ENCODE measurements around the gene BPIFB2.
A peak's percentile ranks its signal among the peaks of the same experiment; 100 is the strongest.

Gene BPIFB2

DNA sequence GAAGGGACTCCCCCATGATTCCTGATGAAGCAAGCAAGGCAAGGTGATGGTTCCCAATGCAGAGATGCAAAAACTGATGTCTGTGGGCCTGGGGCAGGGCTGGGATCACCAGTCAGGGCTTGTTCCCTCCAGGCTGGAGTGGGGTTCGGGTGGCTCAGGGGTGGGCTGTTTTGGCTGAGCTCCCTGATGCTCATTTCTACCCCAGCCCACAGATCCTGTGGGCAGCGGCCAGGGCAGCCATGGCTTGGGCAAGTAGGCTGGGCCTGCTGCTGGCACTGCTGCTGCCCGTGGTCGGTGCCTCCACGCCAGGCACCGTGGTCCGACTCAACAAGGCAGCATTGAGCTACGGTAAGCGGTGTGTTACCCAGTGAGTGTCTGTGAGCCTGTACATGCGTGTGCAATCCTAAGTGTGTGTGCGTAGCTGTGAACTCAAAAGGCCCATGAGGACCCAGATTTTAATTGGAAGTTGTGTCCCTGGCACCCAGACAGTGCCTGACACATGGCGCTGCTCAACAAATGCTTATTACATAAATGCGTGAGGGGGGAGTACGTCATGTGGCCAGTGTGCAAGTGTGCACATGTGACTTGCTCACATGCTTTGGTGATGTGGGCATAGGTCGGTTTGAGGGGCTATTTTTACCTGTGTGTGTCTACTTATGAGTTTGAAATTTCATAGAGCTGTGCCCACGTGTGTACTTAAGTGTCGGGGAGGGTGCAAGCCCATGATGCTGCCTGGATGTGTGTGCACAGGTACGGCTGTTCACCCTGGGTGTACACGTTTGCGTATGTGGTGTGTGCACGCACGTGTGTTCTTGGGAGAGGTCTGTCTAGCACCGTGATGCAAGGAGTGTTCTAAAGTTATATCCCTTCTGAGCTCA lies 1.1 kb downstream of the BPIFB2 start:
- no peak for DNase-seq

DNA sequence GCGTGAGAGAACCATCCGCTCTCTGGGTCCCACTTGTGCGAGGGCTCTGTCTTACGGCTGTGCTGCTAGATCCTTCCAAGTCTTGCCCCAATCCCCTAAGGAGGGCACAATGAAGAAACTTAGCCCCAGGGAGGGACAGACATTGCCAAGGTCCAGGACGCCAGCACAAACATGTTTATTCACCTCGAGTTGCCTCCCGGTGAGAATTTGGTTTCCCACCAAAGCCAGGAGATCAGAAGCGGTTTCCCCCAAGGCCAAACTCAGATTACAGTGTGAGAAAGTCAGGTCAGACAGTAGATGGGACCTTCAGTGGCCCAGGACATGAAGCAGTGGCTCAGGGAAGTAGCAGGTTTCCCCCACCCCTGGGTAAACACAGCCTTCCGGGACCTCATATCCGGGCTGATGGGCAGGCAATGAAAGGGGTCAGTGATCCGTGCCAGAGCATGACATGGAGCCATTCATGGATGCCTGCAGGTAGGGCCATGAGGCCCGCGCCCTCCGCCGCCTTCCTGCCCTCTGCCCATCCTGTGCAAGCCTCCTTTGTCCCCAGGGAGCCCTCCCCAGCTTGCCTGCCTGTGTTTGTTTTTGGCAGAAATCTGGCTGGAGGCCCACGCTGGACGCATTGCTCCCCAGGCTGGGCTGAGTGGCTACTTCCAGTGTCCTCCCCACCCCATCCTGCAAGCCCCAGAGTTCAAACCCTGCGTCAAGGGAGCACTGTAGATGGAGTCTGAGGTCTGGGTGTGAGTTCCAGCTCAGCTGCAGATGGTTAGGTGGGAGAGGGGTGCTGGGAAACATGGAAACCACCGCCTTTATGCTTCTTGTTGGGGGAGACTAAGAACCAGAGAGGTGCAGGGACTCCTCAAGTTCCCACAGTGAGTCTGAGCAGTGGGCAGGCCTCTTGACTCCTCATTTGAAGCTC lies 2.0 kb downstream of the BPIFB2 start:
- DNase-seq: no peak

DNA sequence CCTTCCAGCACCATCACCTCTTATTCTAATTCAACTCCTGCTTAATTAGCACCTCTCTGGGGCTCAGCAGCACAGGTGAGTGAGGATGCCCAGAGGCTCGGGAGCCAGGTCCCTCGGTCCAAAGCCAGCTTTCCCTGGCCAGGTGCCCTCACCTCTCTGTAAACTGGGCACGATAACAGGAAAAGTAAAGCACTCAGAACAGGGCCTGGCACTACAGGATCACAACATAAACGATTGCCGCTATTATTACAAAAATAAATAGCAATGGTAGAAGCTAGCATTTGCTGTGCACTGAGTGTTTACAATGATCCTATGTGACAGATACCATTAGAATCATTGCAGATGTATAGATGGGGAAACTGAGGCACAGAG lies 2.6 kb downstream of the BPIFB2 start:
- DNase-seq: no peak

DNA sequence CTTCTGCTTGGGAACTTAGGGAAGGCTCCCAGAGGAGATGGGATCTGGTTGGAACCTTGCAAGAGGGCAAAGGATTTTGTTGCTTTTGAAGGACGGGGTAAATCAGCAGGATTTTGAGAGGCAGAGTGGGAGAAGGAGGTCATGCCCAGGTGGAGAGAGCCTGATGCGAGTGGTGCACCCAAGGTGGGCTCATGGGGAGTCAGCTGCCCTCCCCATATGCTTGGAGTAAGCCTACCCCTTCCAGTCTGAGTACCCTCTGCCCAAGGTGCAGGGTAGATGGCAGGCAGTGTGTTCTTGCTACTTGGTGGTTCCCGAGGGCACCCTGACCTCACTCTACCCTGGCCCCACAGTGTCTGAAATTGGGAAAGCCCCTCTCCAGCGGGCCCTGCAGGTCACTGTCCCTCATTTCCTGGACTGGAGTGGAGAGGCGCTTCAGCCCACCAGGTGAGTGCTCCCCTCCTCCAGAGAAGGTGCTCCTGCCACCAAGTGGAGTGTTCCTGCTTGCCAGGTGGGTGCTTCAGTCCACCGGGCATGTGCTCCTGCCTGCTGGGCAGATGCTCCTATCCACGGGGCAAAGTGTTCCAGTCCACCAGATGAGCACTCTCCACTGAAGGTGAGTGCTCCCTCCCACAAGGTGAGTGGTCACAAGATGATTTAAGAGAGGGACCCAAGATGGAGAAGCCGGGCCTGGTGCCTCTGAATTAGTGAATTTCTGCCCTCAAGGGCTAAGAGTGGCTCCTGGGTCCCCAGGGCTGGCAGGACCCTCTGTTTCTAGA lies 3.4 kb downstream of the BPIFB2 start:
- DNase-seq: no peak

DNA sequence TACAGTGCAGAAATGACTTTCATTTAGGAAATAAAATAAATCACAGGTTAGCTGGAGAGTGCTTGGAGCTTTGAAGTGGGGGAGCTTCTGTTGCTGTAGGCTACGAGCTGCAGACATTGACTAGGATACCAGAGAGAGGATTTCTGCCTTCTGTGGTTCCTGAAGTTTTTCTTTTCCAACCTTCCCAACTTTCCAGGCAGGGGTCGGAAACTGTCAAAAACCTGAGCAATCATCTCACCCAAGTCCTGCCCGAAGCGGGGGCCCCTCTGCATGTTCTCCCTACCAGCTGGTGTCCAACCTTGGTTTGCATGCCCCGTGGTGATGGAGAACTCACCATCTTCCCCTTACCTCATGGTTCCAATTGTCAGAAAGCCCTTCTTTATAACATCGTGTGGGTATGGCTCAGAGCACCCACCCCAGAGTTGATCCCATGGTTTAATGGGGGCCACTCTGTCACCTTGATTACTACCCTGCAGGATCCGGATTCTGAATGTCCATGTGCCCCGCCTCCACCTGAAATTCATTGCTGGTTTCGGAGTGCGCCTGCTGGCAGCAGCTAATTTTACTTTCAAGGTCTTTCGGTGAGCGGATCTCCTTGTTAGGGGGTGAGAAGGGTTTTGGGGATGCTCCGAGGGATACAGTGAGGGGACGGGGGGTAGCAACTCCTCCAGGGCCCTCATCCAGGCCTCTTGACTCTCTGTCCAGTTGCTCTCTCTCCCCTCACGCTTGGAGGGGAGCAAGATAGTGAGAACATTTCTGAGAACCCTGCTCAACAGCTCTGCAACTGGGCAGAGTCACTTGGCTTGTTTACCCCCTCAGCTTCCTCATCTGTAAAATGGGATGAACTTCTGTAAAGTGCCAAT lies 5.1 kb downstream of the BPIFB2 start:
- no peak for DNase-seq

DNA sequence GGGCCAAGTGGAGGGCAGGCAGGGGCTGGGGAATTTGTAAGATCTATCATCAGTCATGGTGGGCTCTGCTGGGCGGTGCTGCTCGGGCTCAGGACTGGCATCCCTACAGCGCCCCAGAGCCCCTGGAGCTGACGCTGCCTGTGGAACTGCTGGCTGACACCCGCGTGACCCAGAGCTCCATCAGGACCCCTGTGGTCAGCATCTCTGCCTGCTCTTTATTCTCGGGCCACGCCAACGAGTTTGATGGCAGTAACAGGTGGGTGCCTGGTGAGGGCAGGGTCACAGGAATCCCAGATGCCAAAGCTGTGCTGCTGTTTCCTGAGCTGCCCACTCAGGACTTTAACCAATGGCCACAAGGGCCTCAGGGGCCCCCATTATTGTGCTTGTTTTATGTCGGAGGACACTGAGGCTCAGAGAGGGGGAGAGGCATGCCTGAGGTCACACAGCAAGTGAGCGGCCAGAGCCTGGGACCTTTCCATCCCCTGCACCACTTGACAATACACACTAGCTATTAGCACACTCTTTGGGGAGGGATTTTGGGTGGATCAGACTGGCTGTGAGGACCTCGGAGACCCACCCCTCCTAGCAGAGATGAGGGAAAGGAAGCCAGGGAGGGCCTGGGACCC lies 6.3 kb downstream of the BPIFB2 start:
- DNase-seq: no peak

DNA sequence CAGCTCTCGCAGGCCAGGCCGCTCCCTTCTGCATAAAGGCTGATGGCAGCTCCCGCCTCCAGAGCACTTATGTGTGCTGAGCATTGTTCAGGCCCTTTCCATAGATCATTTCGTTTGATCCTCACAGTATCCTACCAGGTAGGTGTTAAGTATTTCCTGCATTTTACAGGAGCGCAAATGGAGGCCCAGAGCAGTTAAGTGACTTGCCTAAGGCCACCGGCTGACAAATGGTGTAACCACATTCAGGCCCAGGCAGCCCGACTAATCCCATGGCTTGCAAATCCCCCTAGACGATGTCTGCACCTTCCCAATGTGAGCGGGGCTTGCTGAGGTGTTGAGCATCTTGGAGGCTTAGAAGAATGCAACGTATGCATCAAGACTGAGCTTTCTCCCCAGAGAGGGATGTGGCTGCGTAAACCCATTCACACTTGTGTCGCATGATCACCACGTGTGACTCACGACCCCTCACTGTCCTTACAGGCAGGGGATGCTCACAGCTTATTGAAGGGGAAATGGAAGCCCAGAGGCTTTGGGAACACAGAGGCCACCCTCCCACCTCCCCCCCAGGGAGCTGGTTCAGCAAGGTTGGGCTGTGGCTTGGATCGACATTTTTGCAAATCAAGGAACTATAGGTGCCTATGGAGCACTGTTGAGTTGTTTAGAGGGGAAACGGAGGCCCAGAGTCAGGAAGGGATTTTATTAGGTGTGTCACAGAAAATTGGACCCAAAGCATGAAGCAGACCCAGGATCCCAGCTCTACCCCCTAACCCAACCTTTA lies 7.0 kb downstream of the BPIFB2 start:
- DNase-seq: no peak

DNA sequence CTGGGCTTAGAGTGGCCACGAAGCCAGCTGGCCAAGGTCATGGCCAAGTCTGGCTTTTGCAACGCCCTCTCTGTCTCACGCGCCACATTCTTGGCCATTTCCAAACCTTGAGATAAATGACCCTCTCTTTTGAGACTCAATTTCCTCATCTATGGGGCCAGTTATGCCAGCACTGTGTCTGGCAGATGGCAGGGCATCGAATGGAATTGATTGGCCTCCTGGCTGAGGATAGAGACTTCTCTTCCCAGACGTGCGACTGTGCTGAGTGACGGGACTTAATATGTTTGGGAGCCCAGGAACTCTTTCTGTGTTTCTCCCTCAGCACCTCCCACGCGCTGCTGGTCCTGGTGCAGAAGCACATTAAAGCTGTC lies 7.6 kb downstream of the BPIFB2 start:
- no peak for DNase-seq

DNA sequence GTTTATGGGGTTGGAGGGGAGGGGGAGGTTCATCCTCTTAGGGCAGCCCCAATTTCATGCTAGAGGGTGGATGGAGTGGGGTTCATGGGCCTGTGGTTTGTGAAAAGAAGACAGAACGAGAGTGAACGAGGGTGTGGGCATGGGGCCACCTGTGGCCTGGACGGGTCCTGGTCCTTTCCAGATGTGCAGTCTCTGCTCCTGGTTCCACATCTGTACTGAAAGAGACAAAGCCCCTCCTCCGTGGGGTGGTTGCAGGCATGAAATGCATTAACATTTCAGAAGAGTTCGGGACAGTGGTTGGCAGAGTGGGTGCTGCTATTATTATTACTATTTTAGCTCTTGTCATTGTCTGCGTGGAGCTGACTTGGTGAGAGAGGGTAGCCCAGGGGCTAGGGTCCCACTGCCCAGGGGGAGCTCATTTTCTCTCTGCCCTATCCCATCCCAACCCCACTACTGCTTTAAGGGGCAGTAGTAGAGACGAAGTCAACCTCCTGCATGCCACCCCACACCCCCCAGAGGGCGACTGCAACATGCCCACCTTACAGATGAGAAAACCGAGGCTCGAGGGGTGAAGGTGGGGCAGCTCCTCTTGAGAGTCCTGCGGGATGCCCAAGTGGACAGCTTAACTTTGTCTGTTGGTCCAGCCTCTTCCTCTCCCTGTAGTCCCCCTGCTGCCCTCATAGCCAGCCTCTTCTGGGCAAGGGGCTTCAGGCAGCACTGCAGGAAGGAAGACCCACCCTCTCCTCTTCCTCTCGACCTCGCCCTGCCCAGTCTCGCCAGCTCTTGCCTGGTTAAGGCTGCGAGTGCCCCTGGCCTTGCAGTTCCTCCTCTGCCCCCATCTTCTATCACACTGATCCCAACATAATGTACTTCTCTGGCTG lies 8.4 kb downstream of the BPIFB2 start:
- no peak for DNase-seq

DNA sequence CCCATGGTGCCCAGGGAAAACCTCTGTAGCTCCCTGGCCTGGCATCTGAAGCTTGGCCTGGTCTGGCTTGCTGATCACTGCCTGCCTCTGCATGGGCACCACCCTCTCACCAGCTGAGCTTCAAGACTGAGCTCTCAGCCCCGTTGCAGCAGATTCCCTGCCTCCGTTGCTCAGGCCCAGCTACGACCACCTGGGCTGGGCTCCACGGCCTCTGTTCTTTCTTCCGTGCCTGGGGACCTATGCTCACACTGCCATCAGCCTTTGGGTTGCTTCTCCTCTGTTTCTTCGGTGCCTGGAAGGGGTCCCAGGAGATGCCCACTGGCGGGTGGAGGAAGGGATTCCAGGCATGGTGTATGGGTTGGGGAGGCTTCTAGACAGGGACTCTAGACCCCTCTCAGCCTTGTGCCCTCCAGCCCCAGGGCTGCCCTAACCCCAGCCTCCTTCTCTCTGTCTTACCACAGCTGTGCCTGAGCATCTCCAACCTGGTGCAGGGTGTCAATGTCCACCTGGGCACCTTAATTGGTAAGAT lies 9.1 kb downstream of the BPIFB2 start:
- DNase-seq: no peak

DNA sequence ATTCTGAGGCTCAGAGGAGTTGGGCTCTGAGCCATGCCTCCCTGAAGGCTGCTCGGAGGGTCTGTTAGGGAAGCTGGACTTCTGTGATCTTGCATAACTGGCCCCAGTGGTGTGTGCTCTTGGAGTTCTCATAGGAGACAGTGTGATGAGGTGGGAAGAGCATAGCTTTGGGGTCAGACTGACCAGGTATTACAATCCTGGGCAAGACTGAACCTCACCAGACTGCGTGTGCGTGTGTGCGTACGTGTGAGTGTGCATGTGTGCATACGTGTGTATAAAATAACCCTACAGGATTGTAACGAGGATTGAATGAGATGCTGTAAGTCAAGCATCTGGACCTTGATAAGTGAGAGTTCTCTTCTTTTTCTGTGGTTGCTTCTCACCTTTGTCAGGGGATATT lies 10.0 kb downstream of the BPIFB2 start:
- no peak for DNase-seq

DNA sequence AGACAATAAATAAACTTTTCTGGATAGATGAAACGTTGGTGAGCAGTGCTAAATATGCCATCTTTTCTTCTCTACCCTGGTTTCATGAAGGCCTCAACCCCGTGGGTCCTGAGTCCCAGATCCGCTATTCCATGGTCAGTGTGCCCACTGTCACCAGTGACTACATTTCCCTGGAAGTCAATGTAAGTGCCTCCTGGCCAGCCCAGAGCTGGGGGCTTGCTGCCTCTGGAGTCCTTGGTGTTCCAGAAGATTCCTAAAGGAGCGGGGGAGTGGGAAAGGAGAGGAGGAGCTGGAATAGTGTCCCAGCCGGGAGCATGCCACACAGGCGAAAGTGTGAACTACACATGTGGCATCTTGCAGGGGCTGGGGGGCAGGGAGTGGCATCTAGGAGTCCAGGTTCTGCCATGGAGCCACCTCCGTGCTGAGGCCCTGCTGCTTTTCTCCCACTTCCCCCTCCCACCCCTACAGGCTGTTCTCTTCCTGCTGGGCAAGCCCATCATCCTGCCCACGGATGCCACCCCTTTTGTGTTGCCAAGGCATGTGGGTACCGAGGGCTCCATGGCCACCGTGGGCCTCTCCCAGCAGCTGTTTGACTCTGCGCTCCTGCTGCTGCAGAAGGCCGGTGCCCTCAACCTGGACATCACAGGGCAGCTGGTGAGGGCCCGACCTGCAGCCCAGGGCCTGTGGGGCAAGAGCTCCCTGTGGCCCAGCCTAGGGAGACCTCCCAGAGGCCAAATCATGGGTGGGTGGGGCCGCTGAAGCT lies 10.8 kb downstream of the BPIFB2 start:
- DNase-seq: no peak

DNA sequence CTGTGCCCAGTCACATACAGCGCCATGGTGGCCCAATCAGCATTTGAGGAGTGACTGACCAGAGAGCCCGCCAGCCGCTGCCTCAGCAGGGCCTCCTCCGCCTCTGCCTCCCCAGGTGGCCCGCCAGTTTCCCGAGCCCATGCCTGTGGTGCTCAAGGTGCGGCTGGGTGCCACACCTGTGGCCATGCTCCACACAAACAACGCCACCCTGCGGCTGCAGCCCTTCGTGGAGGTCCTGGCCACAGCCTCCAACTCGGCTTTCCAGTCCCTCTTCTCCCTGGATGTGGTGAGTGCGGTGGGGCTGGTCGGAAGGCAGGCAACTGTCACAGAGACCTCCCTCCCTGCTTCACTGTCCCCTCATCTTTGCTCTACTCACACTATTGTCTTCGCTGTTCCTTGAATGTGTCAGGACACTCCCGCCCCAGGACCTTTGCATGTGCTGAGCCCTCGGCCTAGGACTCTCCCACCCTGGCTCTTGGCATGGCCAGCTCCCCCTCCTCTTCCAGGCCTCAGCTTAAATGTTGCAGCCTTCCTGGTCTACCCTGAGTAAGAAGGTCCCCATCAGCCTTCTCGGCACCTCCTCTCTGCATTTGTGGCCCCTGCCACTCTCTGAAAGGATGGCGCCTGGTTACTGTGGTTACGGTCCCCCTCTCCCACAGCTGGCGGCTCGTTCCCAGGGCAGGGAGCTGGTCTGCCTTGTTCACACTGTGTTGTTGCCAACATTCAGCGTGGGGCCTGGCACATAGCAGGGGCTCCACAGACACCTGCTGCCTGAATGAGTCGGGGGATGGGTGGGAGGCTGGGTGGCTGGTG lies 12.2 kb downstream of the BPIFB2 start:
- no peak for DNase-seq

DNA sequence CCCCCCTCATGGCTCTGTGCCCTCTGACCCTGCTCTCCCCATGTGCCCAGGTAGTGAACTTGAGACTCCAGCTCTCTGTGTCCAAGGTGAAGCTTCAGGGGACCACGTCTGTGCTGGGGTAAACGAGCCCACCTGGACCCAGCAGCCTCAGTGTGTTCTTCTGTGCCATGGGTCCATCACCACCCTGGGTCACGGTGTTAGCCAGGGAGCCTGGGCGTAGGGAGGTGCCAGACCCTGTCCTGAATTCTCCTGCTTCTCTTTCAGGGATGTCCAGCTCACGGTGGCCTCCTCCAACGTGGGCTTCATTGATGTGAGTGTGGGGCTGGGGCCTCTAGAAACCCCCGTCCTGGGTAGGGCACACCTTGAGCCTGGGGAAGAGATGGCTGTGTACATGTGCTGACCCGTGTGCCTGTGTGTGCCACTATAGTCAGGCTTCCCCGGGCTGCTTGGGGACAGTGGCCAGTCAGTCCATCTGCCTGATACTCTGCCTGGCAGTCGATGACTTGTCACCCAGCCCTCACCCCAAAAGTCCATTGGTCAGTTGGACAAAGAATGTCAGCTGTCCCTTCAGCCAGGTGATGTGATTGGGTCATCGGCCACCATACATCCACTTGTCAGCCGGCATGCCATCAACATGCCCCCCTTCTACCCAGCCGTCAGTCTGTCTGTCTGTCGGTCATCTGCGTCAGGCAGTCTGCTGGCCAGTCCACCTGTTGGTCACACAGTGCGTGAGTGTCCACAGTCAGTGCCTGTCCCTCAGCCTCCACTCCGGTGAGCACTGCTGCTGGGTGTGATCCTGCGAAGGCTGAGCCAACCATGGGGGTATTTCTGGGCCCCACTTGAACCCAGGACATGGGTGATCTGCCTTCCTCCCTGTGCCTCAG lies 13.0 kb downstream of the BPIFB2 start:
- no peak for DNase-seq

DNA sequence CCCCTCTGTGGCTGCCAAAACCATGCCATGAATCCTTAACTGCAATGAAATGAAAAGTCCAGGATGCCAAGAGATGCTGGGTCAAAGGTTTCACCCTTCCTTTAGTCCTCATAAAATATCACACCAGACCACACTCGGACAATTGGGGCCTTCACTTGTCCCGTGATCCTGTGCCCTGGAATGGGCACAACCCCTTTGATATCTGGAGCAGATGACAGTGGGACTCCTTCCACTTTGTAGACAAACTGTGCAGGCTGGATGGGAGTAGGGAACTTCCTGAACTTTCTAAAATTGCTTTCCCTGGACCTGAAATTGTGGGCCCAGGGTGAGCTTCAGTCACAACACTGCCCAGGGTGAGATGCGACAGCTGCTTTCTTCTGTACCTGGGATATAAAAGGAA lies 14.4 kb downstream of the BPIFB2 start:
- DNase-seq: no peak

DNA sequence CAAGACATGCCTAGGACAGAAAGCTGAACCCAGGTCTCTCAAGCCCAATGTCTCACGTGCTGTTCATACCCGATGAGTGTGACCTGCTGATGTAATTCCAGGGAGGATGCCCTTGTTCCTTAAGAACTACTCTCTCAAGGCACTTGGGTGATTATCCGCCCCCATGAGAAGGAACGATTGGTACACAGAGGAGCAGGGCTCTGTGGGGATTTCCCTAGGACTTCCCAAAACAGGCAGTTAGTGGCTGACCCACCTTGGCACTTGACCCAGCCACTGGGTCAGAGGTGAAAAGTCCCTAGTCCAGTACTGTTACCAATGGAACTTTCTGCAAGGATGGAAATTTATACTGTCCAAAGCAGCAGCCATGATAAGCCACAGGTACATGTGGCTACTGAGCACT lies 14.8 kb downstream of the BPIFB2 start:
- DNase-seq: peak; percentile 33 to 65
